B cell (primary cell): ENCODE results near the gene PVALEF.

ENCODE experiments used
- CTCF ChIP-seq: fragments of 200-600 bp; IDR thresholded peaks from one replicate; pipeline ENCODE4 v1.8.0; 2022; ENCODE audit warnings: antibody characterized with exemption, mild to moderate bottlenecking
- EZH2 ChIP-seq: IDR thresholded peaks from 2 replicates; pipeline ENCODE4 v1.6.1; 2012; ENCODE audit warnings: borderline replicate concordance, low read depth, mild to moderate bottlenecking, moderate library complexity, low read length; ENCODE audit not compliant: insufficient read depth, poor library complexity, severe bottlenecking

- TF ChIP-seq CTCF (no peak), EZH2 (no peak)
These were observed 32.1 kb downstream of the PVALEF start for GRCh38 chr17:81197409-81197795.
